HG02623 (cell line): Measurements from ENCODE around the gene PRPF40B.
"Not testable (repeated sequence)": the region's sequence is repeated elsewhere in the genome, so short reads cannot be mapped to it uniquely, and the experiment has no call there.

Source experiments
- ATAC-seq: cut with Tn5 transposase; IDR thresholded peaks from one replicate; pipeline ENCODE4 v1.9.1; 2021; ENCODE audit warnings: moderate library complexity; ENCODE audit not compliant: unreplicated experiment

Gene PRPF40B

GRCh38 chr12:49609059-49609874 is 14.1 kb upstream of the PRPF40B start:
- no peak for ATAC-seq

- no peak for ATAC-seq
Observed at GRCh38 chr12:49609875-49610154, 13.5 kb upstream of the PRPF40B start.

GRCh38 chr12:49610785-49611184 is 12.6 kb upstream of the PRPF40B start:
- ATAC-seq: not testable (repeated sequence)

GRCh38 chr12:49612210-49612609 is 11.2 kb upstream of the PRPF40B start:
- no peak for ATAC-seq

- no peak for ATAC-seq
Observed at GRCh38 chr12:49615725-49616124, 7.6 kb upstream of the PRPF40B start.

- ATAC-seq: no peak
Observed at GRCh38 chr12:49616533-49617219, 6.7 kb upstream of the PRPF40B start.

GRCh38 chr12:49618576-49618975 is 4.8 kb upstream of the PRPF40B start:
- no peak for ATAC-seq

GRCh38 chr12:49619286-49619685 is 4.1 kb upstream of the PRPF40B start:
- ATAC-seq: no peak

- no peak for ATAC-seq
Observed at GRCh38 chr12:49621651-49622500, 1.5 kb upstream of the PRPF40B start.

- ATAC-seq: peak; percentile 18
Observed at GRCh38 chr12:49622501-49623141, 740 bp upstream of the PRPF40B start.

- ATAC-seq: no peak
Observed at GRCh38 chr12:49624921-49625577, 1.7 kb downstream of the PRPF40B start.

- ATAC-seq: no peak
Observed at GRCh38 chr12:49626169-49626835, 2.9 kb downstream of the PRPF40B start.

GRCh38 chr12:49626836-49627235 is 3.5 kb downstream of the PRPF40B start:
- no peak for ATAC-seq

- no peak for ATAC-seq
Observed at GRCh38 chr12:49627752-49628360, 4.5 kb downstream of the PRPF40B start.

- no peak for ATAC-seq
Observed at GRCh38 chr12:49631336-49631907, 8.1 kb downstream of the PRPF40B start.

GRCh38 chr12:49632401-49632800 is 9.0 kb downstream of the PRPF40B start:
- ATAC-seq: no peak

GRCh38 chr12:49632986-49633702 is 9.8 kb downstream of the PRPF40B start:
- ATAC-seq: no peak

- ATAC-seq: no peak
Observed at GRCh38 chr12:49633703-49634345, 10.5 kb downstream of the PRPF40B start.
